ENCODE data around the gene ZNF474. TPM values are rescaled to one million over a fixed set of nuclear protein-coding genes. Genes with fewer than 3 reads are reported as not detected.

Gene ZNF474
- total and polyA plus RNA-seq, 2 donors: 0.09 to 0.50 TPM

DNA sequence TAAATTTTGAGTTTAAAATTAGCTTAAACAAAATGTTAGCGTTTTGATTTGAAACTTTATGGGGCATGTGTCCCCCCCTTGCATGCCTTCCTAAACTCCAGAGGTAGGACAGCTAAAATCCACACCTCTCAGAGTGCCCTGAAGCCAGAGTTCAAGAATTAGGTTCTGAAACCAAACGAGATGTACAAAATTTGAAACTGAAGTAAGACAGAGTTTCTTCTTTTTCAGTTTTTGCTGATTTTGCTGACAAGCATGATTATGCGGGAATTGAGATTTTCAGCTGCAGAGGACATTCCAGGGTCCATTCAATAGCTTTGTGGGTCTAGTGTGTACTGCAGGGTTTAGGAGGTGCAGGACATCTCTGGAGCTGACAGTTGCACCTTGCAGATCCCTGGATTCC is 34.2 kb upstream of the ZNF474 start:
- no peaks in the 10 kb centered on the region for H3K27me3 ChIP-seq (ENCODE audit: control insufficient read depth in 2 of 2, insufficient read depth in 1 of 2, low read length in 1 of 2)
- H3K36me3 ChIP-seq (ENCODE audit: control insufficient read depth in 2 of 2, insufficient read depth in 2 of 2, low read length in 1 of 2): no peaks in the 10 kb centered on the region
- 87% methylated on average over 3 of the region's 3 CpGs for WGBS
- H3K4me3 ChIP-seq (ENCODE audit: low read length in 2 of 2): no peak overlapping the region
- no peaks in the 10 kb centered on the region for H3K4me1 ChIP-seq (ENCODE audit: control insufficient read depth in 2 of 2, insufficient read depth in 2 of 2, low read length in 2 of 2)
- H3K9me3 ChIP-seq (ENCODE audit: control insufficient read depth in 2 of 2, insufficient read depth in 1 of 2, low read length in 1 of 2): no peaks in the 10 kb centered on the region
- no peak for DNase-seq (ENCODE audit: low read depth in 6 of 9, low spot score in 9 of 9)
- H3K27ac ChIP-seq (ENCODE audit: low read depth in 1 of 2, low read length in 1 of 2): no peak overlapping the region

DNA sequence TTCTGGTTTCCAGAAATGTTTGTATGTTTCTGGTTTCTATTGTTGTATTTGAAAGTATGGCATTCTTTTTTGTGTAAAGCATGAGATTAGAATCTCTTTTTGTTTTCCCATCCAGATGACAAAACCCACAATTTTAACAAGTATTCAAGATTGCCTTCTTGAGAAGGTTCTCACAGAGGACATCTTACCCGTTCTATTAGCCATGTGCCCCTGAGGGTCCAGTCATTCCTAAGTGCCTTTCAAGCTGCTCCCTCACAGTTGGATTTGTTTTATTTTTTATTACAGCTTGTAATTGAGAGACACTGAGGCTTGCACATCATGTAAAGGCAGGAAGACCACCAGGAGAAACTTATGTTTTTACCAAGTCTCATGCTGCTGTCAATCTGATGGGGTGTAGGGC is 32.0 kb upstream of the ZNF474 start:
- Histone ChIP-seq H3K4me3 (ENCODE audit: low read length in 2 of 2) (no peak overlapping the region), H3K36me3 (ENCODE audit: control insufficient read depth in 2 of 2, insufficient read depth in 2 of 2, low read length in 1 of 2) (no peaks in the 10 kb centered on the region), H3K9me3 (ENCODE audit: control insufficient read depth in 2 of 2, insufficient read depth in 1 of 2, low read length in 1 of 2) (no peaks in the 10 kb centered on the region), H3K4me1 (ENCODE audit: control insufficient read depth in 2 of 2, insufficient read depth in 2 of 2, low read length in 2 of 2) (no peaks in the 10 kb centered on the region), H3K27ac (ENCODE audit: low read depth in 1 of 2, low read length in 1 of 2) (no peak overlapping the region), H3K27me3 (ENCODE audit: control insufficient read depth in 2 of 2, insufficient read depth in 1 of 2, low read length in 1 of 2) (no peaks in the 10 kb centered on the region)
- WGBS: 93% methylated on average over 1 of the region's 1 CpG
- DNase-seq (ENCODE audit: low read depth in 6 of 9, low spot score in 9 of 9): no peak

GRCh38 chr5:122099060-122099790 is 30.1 kb upstream of the ZNF474 start:
- no peak for DNase-seq (ENCODE audit: low read depth in 6 of 9, low spot score in 9 of 9)
- Histone ChIP-seq H3K4me3 (ENCODE audit: low read length in 2 of 2) (no peak overlapping the region), H3K36me3 (ENCODE audit: control insufficient read depth in 2 of 2, insufficient read depth in 2 of 2, low read length in 1 of 2) (no peaks in the 10 kb centered on the region), H3K27ac (ENCODE audit: low read depth in 1 of 2, low read length in 1 of 2) (no peak overlapping the region), H3K27me3 (ENCODE audit: control insufficient read depth in 2 of 2, insufficient read depth in 1 of 2, low read length in 1 of 2) (no peaks in the 10 kb centered on the region), H3K4me1 (ENCODE audit: control insufficient read depth in 2 of 2, insufficient read depth in 2 of 2, low read length in 2 of 2) (no peaks in the 10 kb centered on the region), H3K9me3 (ENCODE audit: control insufficient read depth in 2 of 2, insufficient read depth in 1 of 2, low read length in 1 of 2) (no peaks in the 10 kb centered on the region)
- 96% methylated on average over 6 of the region's 6 CpGs for WGBS

GRCh38 chr5:122101636-122102285 is 27.6 kb upstream of the ZNF474 start:
- peak in 2 of 9 donors; percentile 10 to 33 for DNase-seq (ENCODE audit: low read depth in 6 of 9, low spot score in 9 of 9)
- Histone ChIP-seq H3K27me3 (ENCODE audit: control insufficient read depth in 2 of 2, insufficient read depth in 1 of 2, low read length in 1 of 2) (no peaks in the 10 kb centered on the region), H3K4me1 (ENCODE audit: control insufficient read depth in 2 of 2, insufficient read depth in 2 of 2, low read length in 2 of 2) (no peaks in the 10 kb centered on the region), H3K27ac (ENCODE audit: low read depth in 1 of 2, low read length in 1 of 2) (no peak overlapping the region), H3K4me3 (ENCODE audit: low read length in 2 of 2) (no peak overlapping the region), H3K36me3 (ENCODE audit: control insufficient read depth in 2 of 2, insufficient read depth in 2 of 2, low read length in 1 of 2) (no peaks in the 10 kb centered on the region), H3K9me3 (ENCODE audit: control insufficient read depth in 2 of 2, insufficient read depth in 1 of 2, low read length in 1 of 2) (no peaks in the 10 kb centered on the region)
- WGBS: 53% methylated on average over 4 of the region's 4 CpGs

DNA sequence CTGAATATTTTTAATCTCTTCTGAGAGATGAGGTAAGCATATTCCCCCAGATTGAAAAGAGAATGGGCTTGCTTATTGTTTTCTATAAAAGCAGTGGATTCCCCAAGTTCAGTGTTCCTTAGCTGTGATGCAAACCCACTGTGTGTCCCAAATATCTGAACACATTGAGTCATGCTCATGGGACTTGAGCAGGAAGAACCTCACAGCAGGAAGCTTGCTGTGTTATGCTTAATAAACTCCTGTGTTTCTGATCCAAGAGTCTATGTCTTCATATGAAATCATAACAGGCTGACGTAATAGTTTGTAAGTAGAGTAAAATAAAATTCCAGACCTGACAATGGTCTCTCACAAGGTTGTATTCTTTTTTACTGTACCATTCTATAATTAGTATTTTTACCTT is 26.5 kb upstream of the ZNF474 start:
- Histone ChIP-seq H3K36me3 (ENCODE audit: control insufficient read depth in 2 of 2, insufficient read depth in 2 of 2, low read length in 1 of 2) (no peaks in the 10 kb centered on the region), H3K4me3 (ENCODE audit: low read length in 2 of 2) (no peak overlapping the region), H3K27me3 (ENCODE audit: control insufficient read depth in 2 of 2, insufficient read depth in 1 of 2, low read length in 1 of 2) (no peaks in the 10 kb centered on the region), H3K27ac (ENCODE audit: low read depth in 1 of 2, low read length in 1 of 2) (no peak overlapping the region), H3K9me3 (ENCODE audit: control insufficient read depth in 2 of 2, insufficient read depth in 1 of 2, low read length in 1 of 2) (no peaks in the 10 kb centered on the region), H3K4me1 (ENCODE audit: control insufficient read depth in 2 of 2, insufficient read depth in 2 of 2, low read length in 2 of 2) (no peaks in the 10 kb centered on the region)
- no peak for DNase-seq (ENCODE audit: low read depth in 6 of 9, low spot score in 9 of 9)
- 89% methylated on average over 1 of the region's 1 CpG for WGBS

DNA sequence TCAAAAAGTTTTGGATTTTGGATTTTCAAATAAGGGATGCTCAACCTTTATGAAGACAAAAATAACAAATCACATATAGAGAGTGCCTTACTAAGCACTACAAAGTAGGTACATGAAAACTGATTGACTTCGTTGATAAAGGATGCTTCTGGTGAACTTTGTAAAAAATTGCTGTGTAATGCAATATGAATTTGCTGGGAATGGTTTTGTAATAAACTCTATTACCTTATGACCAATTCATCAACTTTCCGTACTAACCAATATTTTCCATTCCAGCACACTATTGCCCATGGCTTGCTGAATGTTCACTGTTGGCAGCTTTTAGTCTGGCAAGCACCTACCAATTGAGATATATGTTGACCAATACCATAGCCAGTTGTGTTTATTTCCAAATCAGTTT is 23.4 kb upstream of the ZNF474 start:
- Histone ChIP-seq H3K4me1 (ENCODE audit: control insufficient read depth in 2 of 2, insufficient read depth in 2 of 2, low read length in 2 of 2) (no peaks in the 10 kb centered on the region), H3K4me3 (ENCODE audit: low read length in 2 of 2) (no peak overlapping the region), H3K27ac (ENCODE audit: low read depth in 1 of 2, low read length in 1 of 2) (no peak overlapping the region), H3K27me3 (ENCODE audit: control insufficient read depth in 2 of 2, insufficient read depth in 1 of 2, low read length in 1 of 2) (no peaks in the 10 kb centered on the region), H3K9me3 (ENCODE audit: control insufficient read depth in 2 of 2, insufficient read depth in 1 of 2, low read length in 1 of 2) (no peaks in the 10 kb centered on the region), H3K36me3 (ENCODE audit: control insufficient read depth in 2 of 2, insufficient read depth in 2 of 2, low read length in 1 of 2) (no peaks in the 10 kb centered on the region)
- 94% methylated on average over 2 of the region's 2 CpGs for WGBS
- no peak for DNase-seq (ENCODE audit: low read depth in 6 of 9, low spot score in 9 of 9)

DNA sequence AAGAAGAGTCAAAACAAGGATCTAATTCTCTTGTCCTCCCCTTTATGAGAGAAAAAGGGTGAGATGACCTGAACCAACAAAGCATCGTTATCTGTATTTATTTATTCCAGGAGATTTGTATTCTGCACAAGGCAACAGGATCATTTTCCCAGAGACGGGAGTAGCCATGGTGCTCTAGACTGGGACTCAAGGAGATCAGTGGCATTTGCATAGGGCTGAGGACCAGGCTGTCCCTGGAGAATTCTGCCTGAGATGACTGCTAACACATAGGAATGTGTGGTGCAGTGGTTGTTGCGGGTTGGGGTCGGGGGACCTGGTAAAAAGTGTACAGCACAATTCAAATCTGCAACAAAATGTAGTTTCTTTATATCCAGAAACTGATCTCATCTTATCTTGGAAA is 22.3 kb upstream of the ZNF474 start:
- H3K36me3 ChIP-seq (ENCODE audit: control insufficient read depth in 2 of 2, insufficient read depth in 2 of 2, low read length in 1 of 2): no peaks in the 10 kb centered on the region
- H3K9me3 ChIP-seq (ENCODE audit: control insufficient read depth in 2 of 2, insufficient read depth in 1 of 2, low read length in 1 of 2): no peaks in the 10 kb centered on the region
- H3K27ac ChIP-seq (ENCODE audit: low read depth in 1 of 2, low read length in 1 of 2): no peak overlapping the region
- no peak overlapping the region for H3K4me3 ChIP-seq (ENCODE audit: low read length in 2 of 2)
- 98% methylated on average over 4 of the region's 4 CpGs for WGBS
- H3K4me1 ChIP-seq (ENCODE audit: control insufficient read depth in 2 of 2, insufficient read depth in 2 of 2, low read length in 2 of 2): no peaks in the 10 kb centered on the region
- no peaks in the 10 kb centered on the region for H3K27me3 ChIP-seq (ENCODE audit: control insufficient read depth in 2 of 2, insufficient read depth in 1 of 2, low read length in 1 of 2)
- no peak for DNase-seq (ENCODE audit: low read depth in 6 of 9, low spot score in 9 of 9)

DNA sequence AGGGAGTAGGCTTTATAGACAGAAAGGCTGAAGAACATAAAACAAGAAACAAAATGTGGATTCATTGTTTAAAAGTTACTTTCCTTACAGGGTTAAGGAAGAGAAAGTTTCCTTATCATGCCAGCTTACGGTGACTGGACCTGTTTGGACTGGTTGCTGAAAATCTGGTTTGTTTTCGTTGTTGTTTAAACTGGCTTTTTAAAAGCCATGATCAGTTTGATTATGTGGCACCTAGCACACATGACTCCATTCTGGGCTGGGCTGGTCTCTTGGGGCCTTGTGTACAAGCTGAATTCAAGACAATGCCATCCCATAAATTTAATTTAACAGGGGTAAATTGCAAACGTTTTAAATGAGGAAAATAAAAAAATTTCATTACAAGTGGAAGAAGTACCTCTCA is 18.4 kb upstream of the ZNF474 start:
- no peak overlapping the region for H3K4me3 ChIP-seq (ENCODE audit: low read length in 2 of 2)
- no peaks in the 10 kb centered on the region for H3K9me3 ChIP-seq (ENCODE audit: control insufficient read depth in 2 of 2, insufficient read depth in 1 of 2, low read length in 1 of 2)
- DNase-seq (ENCODE audit: low read depth in 6 of 9, low spot score in 9 of 9): no peak
- WGBS: 88% methylated on average over 3 of the region's 3 CpGs
- H3K36me3 ChIP-seq (ENCODE audit: control insufficient read depth in 2 of 2, insufficient read depth in 2 of 2, low read length in 1 of 2): no peaks in the 10 kb centered on the region
- no peak overlapping the region for H3K27ac ChIP-seq (ENCODE audit: low read depth in 1 of 2, low read length in 1 of 2)
- H3K4me1 ChIP-seq (ENCODE audit: control insufficient read depth in 2 of 2, insufficient read depth in 2 of 2, low read length in 2 of 2): no peaks in the 10 kb centered on the region
- H3K27me3 ChIP-seq (ENCODE audit: control insufficient read depth in 2 of 2, insufficient read depth in 1 of 2, low read length in 1 of 2): no peaks in the 10 kb centered on the region

DNA sequence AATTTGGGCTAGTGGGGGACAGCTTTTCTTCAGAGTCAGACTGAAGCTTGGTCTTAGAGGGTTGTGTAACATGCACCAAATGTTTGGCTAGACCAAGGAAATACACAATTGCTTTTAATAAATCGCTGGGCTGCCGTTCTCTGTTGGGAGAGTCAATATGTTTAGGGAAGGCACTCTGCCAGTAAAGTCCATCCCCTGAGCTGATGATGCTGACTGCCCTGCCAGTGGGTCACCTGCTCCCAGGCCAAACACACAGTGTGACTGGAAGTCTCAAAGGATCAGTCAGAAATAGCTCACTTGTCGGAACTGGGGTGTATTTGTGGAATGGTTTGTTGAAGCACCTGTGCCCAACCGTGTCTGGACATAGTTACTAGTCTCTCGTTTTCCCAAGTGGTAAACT is 17.9 kb upstream of the ZNF474 start:
- 97% methylated on average over 5 of the region's 5 CpGs for WGBS

More for the DNA sequence above, 17.9 kb upstream of the ZNF474 start:
- no peak overlapping the region for H3K27ac ChIP-seq (ENCODE audit: low read depth in 1 of 2, low read length in 1 of 2)
- no peaks in the 10 kb centered on the region for H3K9me3 ChIP-seq (ENCODE audit: control insufficient read depth in 2 of 2, insufficient read depth in 1 of 2, low read length in 1 of 2)
- H3K27me3 ChIP-seq (ENCODE audit: control insufficient read depth in 2 of 2, insufficient read depth in 1 of 2, low read length in 1 of 2): no peaks in the 10 kb centered on the region
- H3K4me3 ChIP-seq (ENCODE audit: low read length in 2 of 2): no peak overlapping the region
- no peaks in the 10 kb centered on the region for H3K36me3 ChIP-seq (ENCODE audit: control insufficient read depth in 2 of 2, insufficient read depth in 2 of 2, low read length in 1 of 2)
- DNase-seq (ENCODE audit: low read depth in 6 of 9, low spot score in 9 of 9): no peak
- H3K4me1 ChIP-seq (ENCODE audit: control insufficient read depth in 2 of 2, insufficient read depth in 2 of 2, low read length in 2 of 2): no peaks in the 10 kb centered on the region
